Stomach (tissue), 9 donors: ENCODE measurements around the gene GOLGA6A. TPM values are rescaled to one million over a fixed set of nuclear protein-coding genes. Genes with fewer than 3 reads are reported as not detected.

ENCODE experiments used
- DNase-seq, 2 donors: peaks; one replicate each; pipeline versions ENCODE4 v3.0.0 to v3.0.0-alpha.2; 2013 to 2019
- H3K27ac ChIP-seq, 5 donors: fragments of 200-600 bp in 4 of 5; sonication (generic) in 4 of 5; one replicate each; pipeline ENCODE4 v1.5.1; 2013 to 2019; ENCODE audit warnings: mild to moderate bottlenecking in 1 of 5, moderate library complexity in 1 of 5
- H3K27me3 ChIP-seq, 3 donors: fragments of 200-600 bp; sonication (generic); one replicate each; pipeline ENCODE4 v1.5.1; 2017 to 2019; ENCODE audit warnings: mixed run types in 1 of 3
- H3K36me3 ChIP-seq, 4 donors: fragments of 200-600 bp; sonication (generic); 1 replicate in 3 of 4; 2 replicates in 1 of 4; pipeline ENCODE4 v1.5.1; 2016 to 2019
- H3K4me1 ChIP-seq, 4 donors: fragments of 200-600 bp; sonication (generic); one replicate each; pipeline ENCODE4 v1.5.1; 2016 to 2019
- H3K4me3 ChIP-seq, 4 donors: fragments of 200-600 bp; sonication (generic) in 3 of 4; one replicate each; pipeline ENCODE4 v1.5.1; 2016 to 2019; ENCODE audit warnings: mild to moderate bottlenecking in 1 of 4
- H3K9me3 ChIP-seq, 4 donors: fragments of 200-600 bp; sonication (generic); one replicate each; pipeline ENCODE4 v1.5.1; 2016 to 2019
- CTCF ChIP-seq, 7 experiments: fragments of 450-650 bp in 4 of 7; fragments of 200-600 bp in 3 of 7; sonication (generic) in 3 of 7; IDR thresholded peaks; one replicate each; pipeline ENCODE4 v1.5.1; 2016 to 2019; ENCODE audit warnings: antibody characterized with exemption in 7 of 7, control low read depth in 2 of 7, mild to moderate bottlenecking in 1 of 7
- EP300 ChIP-seq: sonication (generic); formaldehyde crosslinking; IDR thresholded peaks from one replicate; pipeline ENCODE4 v1.6.1; 2017; ENCODE audit warnings: antibody characterized with exemption
- POLR2A ChIP-seq, 4 donors: fragments of 450-650 bp; IDR thresholded peaks; one replicate each; pipeline ENCODE4 v1.6.1; 2016; ENCODE audit warnings: antibody characterized with exemption in 4 of 4, control low read depth in 2 of 4, mild to moderate bottlenecking in 1 of 4, moderate library complexity in 1 of 4
- POLR2AphosphoS5 ChIP-seq, 3 donors: sonication (generic); formaldehyde crosslinking; IDR thresholded peaks; one replicate each; pipeline ENCODE4 v1.6.1; 2016; ENCODE audit warnings: antibody characterized with exemption in 3 of 3
- WGBS, 5 donors: extraction: QIAGEN DNeasy Blood & Tissue Kit in 3 of 5; methylation state at CpG; one replicate each; pipeline versions ENCODE4 v1.1.5 to v1.1.7; 2013 to 2018; 5-methylcytosine and 5-hydroxymethylcytosine counted together
- intact Hi-C: fragments of 100-400 bp; cut with DNase I; formaldehyde crosslinking; loops from one replicate; pipeline ENCODE4 v1.15.1; 2023; ENCODE audit warnings: low total_unique reads
- polyA plus RNA-seq, 3 donors: library from polyadenylated mRNA; stranded (reverse); fragments of 200-250 nt; gene quantifications; one replicate each; pipeline ENCODE4 v1.2.3, GENCODE V29; 2013
- total RNA-seq, 5 donors: library from RNA; depleted of rRNA; stranded (reverse); fragments of >200 nt; gene quantifications; one replicate each; pipeline versions ENCODE4 v1.1.0 to v1.2.3, GENCODE V29; 2014 to 2016
- donor health status: healthy with polysubstance abuse.
- donor health status: Bipolar disorder and iron deficiency.
- donor health status: healthy.

The GOLGA6A gene
- total and polyA plus RNA-seq, 8 donors = 1.1 TPM; not detected in 7

GRCh38 chr15:74127255-74127953, 45.1 kb upstream of the GOLGA6A start:
- Histone ChIP-seq H3K9me3 (no peaks in the 10 kb centered on the region), H3K4me3 (peak overlapping the region; percentile 36 to 49 (median 40)), H3K4me1 (peaks cover 28 to 45% (median 37%) of the 10 kb centered on the region in 4 donors), H3K27me3 (peaks cover 38 to 100% (median 76%) of the 10 kb centered on the region in 3 donors), H3K36me3 (no peaks in the 10 kb centered on the region), H3K27ac (no peak overlapping the region)
- 7 to 9% (median 8%) methylated on average over 38 to 44 of the region's 44 CpGs for WGBS, 5 donors
- peak; percentile 90 to 96 for DNase-seq
- no peak for TF ChIP-seq POLR2A (IDR thresholded peaks at IDR 0.05)
- TF ChIP-seq CTCF (IDR thresholded peaks at IDR 0.05) = peak in 5 of 7 experiments; percentile 90 to 98 (median 95)
- peak in 1 of 3 donors; percentile 38 for TF ChIP-seq POLR2AphosphoS5 (IDR thresholded peaks at IDR 0.05)
- TF ChIP-seq EP300 = no peak
- intact Hi-C loops = loop anchor here (5.0 kb wide), 2 partner anchors 180 to 195 kb away; no protein-coding TSS in a partner anchor

- WGBS, 5 donors = 62 to 67% (median 64%) methylated on average over 7 of the region's 7 CpGs
- TF ChIP-seq POLR2AphosphoS5 (IDR thresholded peaks at IDR 0.05) = no peak
- TF ChIP-seq POLR2A (IDR thresholded peaks at IDR 0.05) = no peak
- no peak for TF ChIP-seq CTCF (IDR thresholded peaks at IDR 0.05)
- no peak for TF ChIP-seq EP300
- Histone ChIP-seq H3K36me3 (no peaks in the 10 kb centered on the region), H3K4me1 (peaks cover 25 to 27% (median 26%) of the 10 kb centered on the region in 4 donors), H3K27ac (no peak overlapping the region), H3K4me3 (no peak overlapping the region), H3K9me3 (no peaks in the 10 kb centered on the region), H3K27me3 (peaks cover 16 to 100% (median 58%) of the 10 kb centered on the region in 3 donors)
- intact Hi-C loops = loop anchor here (5.0 kb wide), 2 partner anchors 183 to 198 kb away; no protein-coding TSS in a partner anchor
- no peak for DNase-seq
These were observed 42.4 kb upstream of the GOLGA6A start for GRCh38 chr15:74124759-74125158.

- Histone ChIP-seq H3K27ac (no peak overlapping the region), H3K27me3 (peaks cover 10 to 97% (median 52%) of the 10 kb centered on the region in 3 donors), H3K9me3 (no peaks in the 10 kb centered on the region), H3K36me3 (no peaks in the 10 kb centered on the region), H3K4me3 (no peak overlapping the region), H3K4me1 (peaks cover 20 to 21% (median 20%) of the 10 kb centered on the region in 4 donors)
- TF ChIP-seq POLR2A (IDR thresholded peaks at IDR 0.05) (no peak), EP300 (no peak), CTCF (IDR thresholded peaks at IDR 0.05) (no peak), POLR2AphosphoS5 (IDR thresholded peaks at IDR 0.05) (no peak)
- 52 to 75% (median 57%) methylated on average over 2 to 3 of the region's 3 CpGs for WGBS, 5 donors
- intact Hi-C loops = no loop called here
- DNase-seq = no peak
These were observed 41.8 kb upstream of the GOLGA6A start for GRCh38 chr15:74124196-74124595.

- intact Hi-C loops = no loop called here
- Histone ChIP-seq H3K27me3 (peaks cover 5 to 92% (median 47%) of the 10 kb centered on the region in 3 donors), H3K4me3 (no peak overlapping the region), H3K36me3 (no peaks in the 10 kb centered on the region), H3K9me3 (no peaks in the 10 kb centered on the region), H3K27ac (no peak overlapping the region), H3K4me1 (peaks cover 14 to 16% (median 15%) of the 10 kb centered on the region in 4 donors)
- DNase-seq = no peak
- 59 to 76% (median 68%) methylated on average over 4 of the region's 4 CpGs for WGBS, 5 donors
- TF ChIP-seq POLR2AphosphoS5 (IDR thresholded peaks at IDR 0.05) (no peak), EP300 (no peak), POLR2A (IDR thresholded peaks at IDR 0.05) (no peak), CTCF (IDR thresholded peaks at IDR 0.05) (no peak)
These were observed 41.3 kb upstream of the GOLGA6A start for GRCh38 chr15:74123658-74124057.
